GM12878 (cell line): ENCODE measurements around the gene ERC2. TPM values are rescaled to one million over a fixed set of nuclear protein-coding genes. Genes with fewer than 3 reads are reported as not detected.

Source experiments
- ATAC-seq: fragments of 200-7000 bp; cut with Tn5 transposase; 3 replicates; pipeline ENCODE4 v1.9.1; 2020; ENCODE audit warnings: mild to moderate bottlenecking, moderate library complexity
- BruUV-seq: library from RNA; stranded (reverse); fragments of 400-500 nt; replicated peaks from 2 replicates; lab custom pipeline; 2021; lab: Mats Ljungman, UMichigan
- CTCF ChIA-PET: fragments of 300-600 bp; sonication (Branson Sonifier 250); formaldehyde crosslinking; extraction: SDS; loops from one replicate; lab custom pipeline; 2021; ENCODE audit warnings: inconsistent platforms; lab: Yijun Ruan, JAX
- POLR2A ChIA-PET: fragments of 350-600 bp; formaldehyde crosslinking; extraction: SDS; loops from one replicate; lab custom pipeline; 2021; ENCODE audit warnings: inconsistent platforms; lab: Charles Lee
- RAD21 ChIA-PET: fragments of 300-600 bp; sonication (Branson Sonifier 250); formaldehyde crosslinking; loops from one replicate; lab custom pipeline; 2023; ENCODE audit warnings: antibody characterized with exemption; ENCODE audit not compliant: unreplicated experiment; lab: Charles Lee
- SMC1A ChIA-PET: fragments of 300-600 bp; sonication (Branson Sonifier 250); formaldehyde crosslinking; loops from one replicate; lab custom pipeline; 2023; ENCODE audit not compliant: unreplicated experiment, uncharacterized antibody; lab: Charles Lee
- DNase-seq: peaks from one replicate; pipeline ENCODE4 v3.0.0-alpha.2; 2011; ENCODE audit warnings: low read depth, low spot score
- FAIRE-seq: peaks from 3 replicates; lab custom pipeline; 2011; peaks lifted over from hg19 to GRCh38; lab: Jason Lieb, UNC
- H2AFZ ChIP-seq: 2 replicates; pipeline ENCODE4 v1.6.0; 2011; ENCODE audit warnings: low read depth, low read length, control low read depth; ENCODE audit not compliant: control insufficient read depth
- H3K27ac ChIP-seq: 2 replicates; pipeline ENCODE4 v1.5.1; 2011; ENCODE audit warnings: control low read depth; ENCODE audit not compliant: control insufficient read depth, insufficient read depth
- H3K27me3 ChIP-seq, 2 experiments: replicated peaks in 1 of 2; 2 replicates each; pipeline versions ENCODE4 v1.6.0 to v1.6.1; 2011; ENCODE audit warnings: low read length in 1 of 2; ENCODE audit not compliant: control insufficient read depth in 2 of 2, insufficient read depth in 2 of 2
- H3K36me3 ChIP-seq, 2 experiments: 2 replicates each; pipeline ENCODE4 v1.5.1; 2011; ENCODE audit warnings: low read length in 1 of 2; ENCODE audit not compliant: control insufficient read depth in 2 of 2, insufficient read depth in 2 of 2
- H3K4me1 ChIP-seq: 2 replicates; pipeline ENCODE4 v1.6.1; 2011; ENCODE audit warnings: mild to moderate bottlenecking, low read length, moderate library complexity, mixed read lengths; ENCODE audit not compliant: control insufficient read depth, insufficient read depth
- H3K4me2 ChIP-seq: 2 replicates; pipeline ENCODE4 v1.6.0; 2011; ENCODE audit warnings: control low read depth; ENCODE audit not compliant: control insufficient read depth, insufficient read depth
- H3K4me3 ChIP-seq: fragments of 200-600 bp; sonication (generic); 2 replicates; pipeline ENCODE4 v1.5.1; 2016
- H3K79me2 ChIP-seq: 2 replicates; pipeline ENCODE4 v1.6.0; 2011; ENCODE audit warnings: low read length; ENCODE audit not compliant: control insufficient read depth, insufficient read depth
- H3K9ac ChIP-seq: 2 replicates; pipeline ENCODE4 v1.8.0; 2011; ENCODE audit warnings: low read length, control low read depth, mixed read lengths; ENCODE audit not compliant: control insufficient read depth, insufficient read depth
- H3K9me3 ChIP-seq: replicated peaks from 3 replicates; pipeline ENCODE4 v1.5.1; 2011; ENCODE audit warnings: mild to moderate bottlenecking, low read length; ENCODE audit not compliant: control insufficient read depth, insufficient read depth
- H4K20me1 ChIP-seq: 2 replicates; pipeline ENCODE4 v1.6.0; 2011; ENCODE audit not compliant: control insufficient read depth, insufficient read depth
- ATF3 ChIP-seq: IDR thresholded peaks from 2 replicates; pipeline ENCODE4 v1.6.1; 2011; ENCODE audit warnings: low read depth, mild to moderate bottlenecking, low read length, moderate library complexity, borderline replicate concordance; ENCODE audit errors: extremely low read depth
- BACH1 ChIP-seq: fragments of 450-650 bp; IDR thresholded peaks from 2 replicates; pipeline ENCODE4 v1.6.1; 2017; ENCODE audit warnings: mild to moderate bottlenecking, borderline replicate concordance
- CBX3 ChIP-seq: fragments of 200-600 bp; sonication (generic); IDR thresholded peaks from 2 replicates; pipeline ENCODE4 v1.6.1; 2016; ENCODE audit warnings: low read depth, borderline replicate concordance
- CREM ChIP-seq: IDR thresholded peaks from 2 replicates; pipeline ENCODE4 v1.6.1; 2014; ENCODE audit warnings: antibody characterized with exemption, low read depth
- EZH2 ChIP-seq: IDR thresholded peaks from 2 replicates; pipeline ENCODE4 v1.6.1; 2012; ENCODE audit warnings: low read depth, mild to moderate bottlenecking, control low read depth, inconsistent platforms, low read length, borderline replicate concordance; ENCODE audit not compliant: control insufficient read depth
- HDGF ChIP-seq: fragments of 450-650 bp; IDR thresholded peaks from 2 replicates; pipeline ENCODE4 v1.6.1; 2016; ENCODE audit warnings: antibody characterized with exemption
- KLF5 ChIP-seq: fragments of 450-650 bp; IDR thresholded peaks from 2 replicates; pipeline ENCODE4 v1.6.1; 2014; ENCODE audit warnings: mild to moderate bottlenecking; ENCODE audit not compliant: partially characterized antibody
- MEF2B ChIP-seq: fragments of 450-650 bp; IDR thresholded peaks from 2 replicates; pipeline ENCODE4 v1.6.1; 2018; ENCODE audit warnings: mild to moderate bottlenecking, moderate library complexity; ENCODE audit not compliant: partially characterized antibody, poor library complexity, severe bottlenecking
- MTA2 ChIP-seq: fragments of 450-650 bp; IDR thresholded peaks from 2 replicates; pipeline ENCODE4 v1.6.1; 2016; ENCODE audit warnings: low read depth, mild to moderate bottlenecking, moderate library complexity
- NFYB ChIP-seq: IDR thresholded peaks from 2 replicates; pipeline ENCODE4 v1.6.1; 2011; ENCODE audit warnings: low read depth, mild to moderate bottlenecking, low read length, improper control_type of control experiment, moderate library complexity; ENCODE audit not compliant: insufficient read depth
- NR2C1 ChIP-seq: fragments of 450-650 bp; IDR thresholded peaks from 2 replicates; pipeline ENCODE4 v1.6.1; 2017; ENCODE audit warnings: antibody characterized with exemption, mild to moderate bottlenecking, moderate library complexity
- NR2F1 ChIP-seq: fragments of 450-650 bp; conservative IDR thresholded peaks from 2 replicates; pipeline ENCODE4 v1.6.1; 2017; ENCODE audit warnings: mild to moderate bottlenecking
- PBX3 ChIP-seq: IDR thresholded peaks from 2 replicates; pipeline ENCODE4 v1.6.1; 2011; ENCODE audit warnings: mild to moderate bottlenecking, low read depth, low read length, moderate library complexity; ENCODE audit not compliant: insufficient replicate concordance
- RCOR1 ChIP-seq: conservative IDR thresholded peaks from 2 replicates; pipeline ENCODE4 v1.6.1; 2012; ENCODE audit warnings: low read depth, low read length, improper control_type of control experiment
- SP1 ChIP-seq: IDR thresholded peaks from one replicate; pipeline ENCODE4 v1.6.1; 2011; ENCODE audit warnings: low read depth, low read length
- WGBS: methylation state at CpG from one replicate; pipeline ENCODE4 v1.1.6; 2016; ENCODE audit warnings: low lambda C conversion rate; ENCODE audit not compliant: insufficient replicate concordance, insufficient coverage; ENCODE audit errors: missing lambda C conversion rate; 5-methylcytosine and 5-hydroxymethylcytosine counted together
- in situ Hi-C: fragments of 300-500 bp; cut with MboI; formaldehyde crosslinking; loops from 9 replicates; pipeline ENCODE4 v1.14.3; 2018; ENCODE audit warnings: mixed read lengths
- intact Hi-C: fragments of 100-400 bp; cut with micrococcal nuclease; formaldehyde crosslinking; loops from one replicate; pipeline ENCODE4 v1.14.2; 2022; ENCODE audit not compliant: unreplicated experiment
- polyA plus RNA-seq, 11 experiments: library from polyadenylated mRNA; depleted of rRNA in 4 of 11; unstranded in 6 of 11; stranded (reverse) in 5 of 11; fragments of >200 nt; fragmentation: Nextera tagmentation in 4 of 11; fragmentation: Illumina TruSeq in 1 of 11; extraction: Ambion mirVana in 4 of 11; extraction: Trizol in 1 of 11; gene quantifications; 1 replicate in 1 of 11; 2 replicates in 10 of 11; pipeline versions ENCODE4 v1.2.1 to v1.2.3, GENCODE V29; 2011 to 2016; ENCODE audit warnings: inconsistent platforms in 2 of 11, missing spikeins in 2 of 11, low read depth in 1 of 11
- total RNA-seq, 4 experiments: library from RNA; depleted of rRNA in 3 of 4; stranded (reverse); fragments of >200 nt in 3 of 4; fragmentation: Illumina TruSeq in 1 of 4; extraction: Trizol in 1 of 4; gene quantifications; 2 replicates each; pipeline versions ENCODE4 v1.2.1 to v1.2.3, GENCODE V29; 2013 to 2021
- TF ChIP-seq, protein P1 (sequence below): IDR thresholded peaks from 2 replicates; pipeline ENCODE4 v1.6.1; 2012; ENCODE audit warnings: low read length, inconsistent platforms

ERC2 gene
- total and polyA plus RNA-seq, 10 of the 15 experiments (the other 5 are each of a cell fraction or from before 2014, with no cell fraction given): 0.06 to 1.4 (median 0.12) TPM; not detected in 3

- intact Hi-C loops: no loop called here
- TF ChIP-seq NR2F1 (peak; percentile 87), EZH2 (no peak), MEF2B (peak; percentile 39), MTA2 (0 out of 2 replicates have a peak, but pooled peaks have one; percentile 35), NR2C1 (peak; percentile 75)
- Histone ChIP-seq H3K4me3 (no peak overlapping the region), H4K20me1 (no peaks in the 10 kb centered on the region), H3K27me3 (no peaks in the 10 kb centered on the region), H3K9me3 (no peaks in the 10 kb centered on the region), H3K27ac (no peak overlapping the region), H3K4me1 (no peaks in the 10 kb centered on the region), H3K79me2 (no peaks in the 10 kb centered on the region), H3K36me3 (no peaks in the 10 kb centered on the region), H3K4me2 (no peak overlapping the region), H3K9ac (no peak overlapping the region), H2AFZ (no peak overlapping the region)
- 86% methylated on average over 2 of the region's 2 CpGs for WGBS
- CTCF ChIA-PET: interaction anchor here (0.6 to 1.7 kb wide), 6 partner anchors 10 to 203 kb away, joined by 3 to 7 read pairs (median 3); no protein-coding TSS in a partner anchor
- POLR2A ChIA-PET: no interaction called here
- SMC1A ChIA-PET: interaction anchor here (1.3 to 2.2 kb wide), 2 partner anchors 10 to 13 kb away, joined by 3 to 5 read pairs; no protein-coding TSS in a partner anchor
- in situ Hi-C loops: no loop called here
- BruUV-seq: no TSS peak
- ATAC-seq (peak; percentile 71), DNase-seq (no peak), FAIRE-seq (no peak)
- RAD21 ChIA-PET: interaction anchor here (0.7 kb wide), 1 partner anchor 15 kb away, joined by 3 read pairs; no protein-coding TSS in a partner anchor
These were observed 16.3 kb upstream of the ERC2 start for GRCh38 chr3:56484525-56485032.

GRCh38 chr3:56484122-56484521 is 15.9 kb upstream of the ERC2 start:
- no peak for FAIRE-seq
- intact Hi-C loops: no loop called here
- no peak for TF ChIP-seq SP1
- TF ChIP-seq CBX3: no peak
- TF ChIP-seq PBX3: no peak
- TF ChIP-seq NFYB: no peak
- no peak for TF ChIP-seq RCOR1
- TF ChIP-seq ATF3: no peak
- TF ChIP-seq, protein P1, sequence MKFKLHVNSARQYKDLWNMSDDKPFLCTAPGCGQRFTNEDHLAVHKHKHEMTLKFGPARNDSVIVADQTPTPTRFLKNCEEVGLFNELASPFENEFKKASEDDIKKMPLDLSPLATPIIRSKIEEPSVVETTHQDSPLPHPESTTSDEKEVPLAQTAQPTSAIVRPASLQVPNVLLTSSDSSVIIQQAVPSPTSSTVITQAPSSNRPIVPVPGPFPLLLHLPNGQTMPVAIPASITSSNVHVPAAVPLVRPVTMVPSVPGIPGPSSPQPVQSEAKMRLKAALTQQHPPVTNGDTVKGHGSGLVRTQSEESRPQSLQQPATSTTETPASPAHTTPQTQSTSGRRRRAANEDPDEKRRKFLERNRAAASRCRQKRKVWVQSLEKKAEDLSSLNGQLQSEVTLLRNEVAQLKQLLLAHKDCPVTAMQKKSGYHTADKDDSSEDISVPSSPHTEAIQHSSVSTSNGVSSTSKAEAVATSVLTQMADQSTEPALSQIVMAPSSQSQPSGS: no peak
- no peak for TF ChIP-seq KLF5
- no peak for TF ChIP-seq HDGF
- no peak for TF ChIP-seq BACH1
- no peak for TF ChIP-seq CREM

More at GRCh38 chr3:56484122-56484521, 15.9 kb upstream of the ERC2 start:
- DNase-seq (no peak), ATAC-seq (no peak)
- no TSS peak for BruUV-seq
- CTCF ChIA-PET: interaction anchor here (1.2 to 1.6 kb wide), 2 partner anchors 10 to 13 kb away, joined by 3 to 7 read pairs; no protein-coding TSS in a partner anchor
- H3K4me1 ChIP-seq: no peaks in the 10 kb centered on the region
- no peaks in the 10 kb centered on the region for H3K36me3 ChIP-seq
- no peaks in the 10 kb centered on the region for H4K20me1 ChIP-seq
- SMC1A ChIA-PET: interaction anchor here (1.3 to 2.2 kb wide), 2 partner anchors 10 to 13 kb away, joined by 3 to 5 read pairs; no protein-coding TSS in a partner anchor
- POLR2A ChIA-PET: no interaction called here
- H3K9ac ChIP-seq: no peak overlapping the region
- no peaks in the 10 kb centered on the region for H3K9me3 ChIP-seq
- no peak overlapping the region for H3K4me3 ChIP-seq
- H3K27me3 ChIP-seq: no peaks in the 10 kb centered on the region
- H3K79me2 ChIP-seq: no peaks in the 10 kb centered on the region
- H3K4me2 ChIP-seq: no peak overlapping the region
- H2AFZ ChIP-seq: no peak overlapping the region
- in situ Hi-C loops: no loop called here
- WGBS: 12% methylated on average over 4 of the region's 4 CpGs
- H3K27ac ChIP-seq: no peak overlapping the region
- RAD21 ChIA-PET: no interaction called here
